ENCODE measurements around the gene EXD3. TPM values are rescaled to one million over a fixed set of nuclear protein-coding genes. Genes with fewer than 3 reads are reported as not detected.

The EXD3 gene
- total and polyA plus RNA-seq, 2 of the 4 experiments (the other 2 are of a cell fraction): 1.1 to 7.4 TPM

DNA sequence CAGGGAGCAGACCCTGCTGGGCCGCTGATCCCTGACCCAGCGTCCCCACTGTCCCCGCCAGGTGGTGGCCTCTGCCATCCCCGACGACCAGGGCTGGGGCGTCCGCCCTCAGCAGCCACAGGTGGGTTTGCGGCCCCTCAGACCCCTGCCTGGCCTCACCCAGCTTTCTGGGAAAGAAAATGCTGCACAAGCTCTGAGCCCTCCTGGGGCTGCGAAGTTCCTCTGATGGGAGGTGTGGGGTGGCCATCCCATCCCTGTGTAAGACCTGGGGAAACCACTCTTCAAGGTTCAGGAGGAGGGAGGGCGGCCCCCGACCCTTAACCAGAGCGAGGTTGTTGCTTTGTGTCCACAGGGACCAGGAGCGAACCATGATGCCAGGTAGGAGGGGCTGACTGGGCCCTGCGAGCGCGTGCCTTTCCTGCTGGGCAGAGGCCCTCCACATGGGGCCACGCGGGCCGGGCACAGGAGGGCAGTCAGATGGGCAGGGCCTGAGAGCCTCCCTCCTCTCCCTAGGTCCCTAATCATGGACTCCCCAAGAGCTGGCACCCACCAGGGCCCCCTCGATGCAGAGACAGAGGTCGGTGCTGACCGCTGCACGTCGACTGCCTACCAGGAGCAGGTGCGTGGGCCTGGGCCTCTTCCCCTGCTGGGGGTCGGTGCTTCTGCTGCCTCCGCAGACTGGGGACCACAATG lies 7.9 kb upstream of the EXD3 start:
- no peak for TF ChIP-seq FOS (IDR thresholded peaks at IDR 0.05; ENCODE audit: low read depth, low read length)
- TF ChIP-seq MAZ (IDR thresholded peaks at IDR 0.05; ENCODE audit: borderline replicate concordance, low read depth, low read length): no peak
- TF ChIP-seq, protein P1, sequence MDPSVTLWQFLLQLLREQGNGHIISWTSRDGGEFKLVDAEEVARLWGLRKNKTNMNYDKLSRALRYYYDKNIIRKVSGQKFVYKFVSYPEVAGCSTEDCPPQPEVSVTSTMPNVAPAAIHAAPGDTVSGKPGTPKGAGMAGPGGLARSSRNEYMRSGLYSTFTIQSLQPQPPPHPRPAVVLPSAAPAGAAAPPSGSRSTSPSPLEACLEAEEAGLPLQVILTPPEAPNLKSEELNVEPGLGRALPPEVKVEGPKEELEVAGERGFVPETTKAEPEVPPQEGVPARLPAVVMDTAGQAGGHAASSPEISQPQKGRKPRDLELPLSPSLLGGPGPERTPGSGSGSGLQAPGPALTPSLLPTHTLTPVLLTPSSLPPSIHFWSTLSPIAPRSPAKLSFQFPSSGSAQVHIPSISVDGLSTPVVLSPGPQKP (IDR thresholded peaks at IDR 0.05; ENCODE audit: borderline replicate concordance, low read depth, low read length): no peak
- TF ChIP-seq, protein P2, sequence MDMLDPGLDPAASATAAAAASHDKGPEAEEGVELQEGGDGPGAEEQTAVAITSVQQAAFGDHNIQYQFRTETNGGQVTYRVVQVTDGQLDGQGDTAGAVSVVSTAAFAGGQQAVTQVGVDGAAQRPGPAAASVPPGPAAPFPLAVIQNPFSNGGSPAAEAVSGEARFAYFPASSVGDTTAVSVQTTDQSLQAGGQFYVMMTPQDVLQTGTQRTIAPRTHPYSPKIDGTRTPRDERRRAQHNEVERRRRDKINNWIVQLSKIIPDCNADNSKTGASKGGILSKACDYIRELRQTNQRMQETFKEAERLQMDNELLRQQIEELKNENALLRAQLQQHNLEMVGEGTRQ (IDR thresholded peaks at IDR 0.05; ENCODE audit: low read depth, low read length): no peak
- no peak for TF ChIP-seq SMC3 (IDR thresholded peaks at IDR 0.05; ENCODE audit: low read depth, low read length)
- TF ChIP-seq RAD21 (IDR thresholded peaks at IDR 0.05; ENCODE audit: low read length): no peak
- no peak overlapping the region for H3K9ac ChIP-seq (ENCODE audit: low read depth, low read length)
- no peaks in the 10 kb centered on the region for H3K9me3 ChIP-seq (ENCODE audit: control insufficient read depth, insufficient read depth, low read length)
- H3K4ac ChIP-seq (ENCODE audit: low read depth, low read length): no peak overlapping the region
- dilution Hi-C loops (cut with HindIII; ENCODE audit: low sequenced_read_pairs, unreplicated experiment): no loop called here
- H4K91ac ChIP-seq (ENCODE audit: insufficient read depth, low read depth, low read length): no peak overlapping the region
- H4K20me1 ChIP-seq (ENCODE audit: insufficient read depth, low read length): no peaks in the 10 kb centered on the region
- H3K9me1 ChIP-seq (ENCODE audit: insufficient read depth, low read length): no peaks in the 10 kb centered on the region
- DNase-seq (no peak), ATAC-seq (ENCODE audit: low read depth) (no peak)
- no peak overlapping the region for H3K4me2 ChIP-seq (ENCODE audit: low read depth, low read length)
- no peaks in the 10 kb centered on the region for H3K36me3 ChIP-seq (ENCODE audit: control insufficient read depth, insufficient read depth, low read length)
- H3K4me1 ChIP-seq (ENCODE audit: control insufficient read depth, insufficient read depth, low read length): peaks cover 5% of the 10 kb centered on the region
- H2BK15ac ChIP-seq (ENCODE audit: low read depth, low read length): no peak overlapping the region
- no peak overlapping the region for H2BK5ac ChIP-seq (ENCODE audit: low read depth, low read length, poor library complexity, severe bottlenecking)
- H2BK120ac ChIP-seq (ENCODE audit: low read depth, low read length): no peak overlapping the region
- no peak overlapping the region for H3K18ac ChIP-seq (ENCODE audit: low read depth, low read length)
- H3K27ac ChIP-seq (ENCODE audit: insufficient read depth, low read length): no peak overlapping the region
- in situ Hi-C loops (cut with MboI; ENCODE audit: low sequenced_read_pairs): no loop called here
- no peak overlapping the region for H2AK9ac ChIP-seq (replicated peaks; ENCODE audit: low read depth, low read length, poor library complexity)
- no peak overlapping the region for H3K23ac ChIP-seq (ENCODE audit: low read depth, low read length)
- CTCF ChIA-PET: no interaction called here
- peak overlapping the region; percentile 23 for H2AFZ ChIP-seq (replicated peaks; ENCODE audit: low read length, poor library complexity)
- no peaks in the 10 kb centered on the region for H3K79me1 ChIP-seq (ENCODE audit: low read depth in 1 of 2, low read length in 2 of 2)
- H4K8ac ChIP-seq (ENCODE audit: low read depth in 2 of 2, low read length in 2 of 2): no peak overlapping the region
- WGBS, 2 experiments (ENCODE audit: extremely low coverage in 2 of 2, insufficient read length in 1 of 2): no CpG with 5 or more reads among the region's 27 CpGs
- POLR2A ChIA-PET (ENCODE audit: unreplicated experiment): no interaction called here
- no peaks in the 10 kb centered on the region for H3K27me3 ChIP-seq (ENCODE audit: control insufficient read depth, insufficient read depth, low read length)
- H2BK20ac ChIP-seq (ENCODE audit: low read depth, low read length): no peak overlapping the region
- no peak overlapping the region for H4K5ac ChIP-seq (ENCODE audit: low read depth, low read length)
- no peak overlapping the region for H3K56ac ChIP-seq (ENCODE audit: extremely low read depth, insufficient read depth, low read length)
- H3K4me3 ChIP-seq (ENCODE audit: insufficient read depth, low read depth, low read length): no peak overlapping the region
- no peak overlapping the region for H2AK5ac ChIP-seq (ENCODE audit: low read depth, low read length)
- intact Hi-C loops (cut with micrococcal nuclease): no loop called here
- BruUV-seq (replicated peaks): no TSS peak
- H3K14ac ChIP-seq (replicated peaks; ENCODE audit: low read depth, low read length): no peak overlapping the region

Data from IMR-90 (cell line).